CD4-positive, alpha-beta T cell treated with Interleukin-15 for 4 hours (primary cell): ENCODE measurements around the gene CARD9.
A peak's percentile ranks its signal among the peaks of the same experiment; 100 is the strongest.

Experiments
- DNase-seq: peaks from one replicate; pipeline ENCODE4 v3.0.0-alpha.2; 2020; ENCODE audit warnings: low spot score

Gene CARD9

GRCh38 chr9:136347472-136348256 is 25.8 kb downstream of the CARD9 start:
- no peak for DNase-seq

- no peak for DNase-seq
These were observed 26.5 kb downstream of the CARD9 start for GRCh38 chr9:136346927-136347465.

GRCh38 chr9:136346157-136346481 is 27.4 kb downstream of the CARD9 start:
- no peak for DNase-seq

- no peak for DNase-seq
These were observed 27.9 kb downstream of the CARD9 start for GRCh38 chr9:136345281-136346156.

GRCh38 chr9:136344544-136345280 is 28.8 kb downstream of the CARD9 start:
- no peak for DNase-seq

- DNase-seq: no peak
These were observed 29.6 kb downstream of the CARD9 start for GRCh38 chr9:136343884-136344269.

GRCh38 chr9:136343121-136343883 is 30.2 kb downstream of the CARD9 start:
- DNase-seq: no peak

GRCh38 chr9:136342181-136343120 is 31.0 kb downstream of the CARD9 start:
- DNase-seq: peak; percentile 47

GRCh38 chr9:136341769-136342168 is 31.7 kb downstream of the CARD9 start:
- DNase-seq: no peak

- no peak for DNase-seq
These were observed 32.3 kb downstream of the CARD9 start for GRCh38 chr9:136341042-136341655.

- DNase-seq: no peak
These were observed 33.0 kb downstream of the CARD9 start for GRCh38 chr9:136340356-136341041.

- no peak for DNase-seq
These were observed 33.5 kb downstream of the CARD9 start for GRCh38 chr9:136339958-136340310.

GRCh38 chr9:136339173-136339957 is 34.1 kb downstream of the CARD9 start:
- DNase-seq: peak; percentile 30

GRCh38 chr9:136338511-136338910 is 35.0 kb downstream of the CARD9 start:
- no peak for DNase-seq

GRCh38 chr9:136337416-136338395 is 35.8 kb downstream of the CARD9 start:
- DNase-seq: no peak

GRCh38 chr9:136336881-136337280 is 36.6 kb downstream of the CARD9 start:
- no peak for DNase-seq

GRCh38 chr9:136336156-136336870 is 37.2 kb downstream of the CARD9 start:
- DNase-seq: no peak
